GM19035 (cell line): ENCODE measurements around the gene GPR157.
A peak's percentile ranks its signal among the peaks of the same experiment; 100 is the strongest.
"Not testable (repeated sequence)": the region's sequence is repeated elsewhere in the genome, so short reads cannot be mapped to it uniquely, and the experiment has no call there.

Source experiments
- ATAC-seq: cut with Tn5 transposase; IDR thresholded peaks from one replicate; pipeline ENCODE4 v1.9.1; 2021; ENCODE audit not compliant: unreplicated experiment

Gene GPR157

GRCh38 chr1:9120312-9120958 lies 8.5 kb downstream of the GPR157 start:
- ATAC-seq = no peak

DNA sequence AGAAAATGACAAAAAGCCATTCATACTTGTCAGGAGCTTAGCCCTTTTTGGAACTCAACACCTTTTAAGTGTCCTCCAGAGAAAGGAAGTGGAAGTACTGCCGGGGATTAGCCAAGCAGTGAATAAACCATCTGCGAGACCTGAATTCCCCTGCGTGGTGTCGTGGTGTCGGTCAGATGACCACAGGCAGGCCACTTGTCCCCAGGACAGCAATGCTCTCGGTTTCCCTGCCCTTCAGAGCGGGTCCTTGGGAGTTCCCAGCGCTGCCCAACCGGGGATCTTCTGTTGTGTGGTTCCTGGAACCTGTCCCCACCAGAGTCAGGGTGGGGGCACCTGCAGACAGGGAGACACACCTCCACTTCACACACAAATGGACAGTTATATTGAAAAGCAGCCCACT lies 9.2 kb downstream of the GPR157 start:
- ATAC-seq = peak; percentile 40

DNA sequence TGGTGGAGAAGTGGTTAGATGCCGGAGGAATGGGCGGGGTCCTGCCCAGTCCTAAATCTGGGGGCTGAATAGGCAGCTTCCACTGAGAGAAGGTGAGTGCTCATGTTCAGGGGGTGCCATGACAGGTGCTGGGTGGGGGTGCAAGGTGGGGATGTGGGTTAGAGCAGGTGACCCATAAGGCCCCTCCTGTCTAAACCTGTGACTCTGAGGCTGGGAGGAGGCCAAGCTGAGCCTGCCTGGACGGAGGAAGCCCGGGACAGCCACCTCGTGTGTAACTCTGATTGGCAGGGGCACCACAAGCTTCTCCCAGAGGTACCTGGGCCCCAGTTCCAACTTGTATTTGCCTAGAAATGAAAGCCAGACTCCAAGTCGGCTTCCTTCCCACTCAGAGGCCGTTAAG lies 10.7 kb downstream of the GPR157 start:
- ATAC-seq = no peak

DNA sequence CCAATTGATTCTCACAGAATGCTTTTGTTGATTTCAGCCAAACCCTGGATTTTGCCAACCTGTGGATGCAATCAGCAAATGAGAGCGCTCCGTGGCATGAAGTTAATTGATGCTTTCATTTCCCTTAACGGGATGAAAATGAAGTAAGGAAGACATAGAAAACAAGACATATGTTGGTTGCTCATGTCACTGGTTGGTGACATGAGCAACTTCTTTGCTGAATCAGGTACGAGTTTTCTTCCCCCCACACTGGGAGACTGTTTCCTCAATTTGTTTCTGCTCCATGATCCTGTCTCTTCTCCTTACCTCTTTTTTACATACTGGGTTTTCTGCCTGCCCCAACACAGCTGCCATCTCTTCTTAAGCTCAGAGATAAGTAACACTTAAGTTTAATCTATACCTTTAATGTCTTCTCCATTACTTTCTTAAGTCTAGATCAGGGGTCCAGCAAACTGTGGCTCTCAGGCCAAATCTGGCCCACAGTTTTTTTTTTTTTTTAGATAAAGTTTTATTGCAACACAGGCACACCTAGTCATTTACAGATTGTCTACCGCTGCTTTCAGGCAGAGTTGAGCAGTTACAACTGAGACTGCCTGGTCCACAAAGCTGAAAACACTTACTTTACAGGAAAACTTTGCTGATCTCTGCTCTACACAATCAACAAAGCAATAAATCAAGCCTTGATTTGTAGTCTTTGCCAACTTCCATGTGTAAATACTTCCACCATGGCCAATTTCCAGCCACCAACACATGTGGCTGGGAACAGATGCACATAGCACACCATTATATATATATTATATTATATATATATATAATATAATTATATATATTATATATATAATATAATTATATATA lies 13.3 kb downstream of the GPR157 start:
- ATAC-seq = no peak

GRCh38 chr1:9112961-9113880 lies 15.7 kb downstream of the GPR157 start:
- ATAC-seq = no peak

GRCh38 chr1:9111957-9112356 lies 16.9 kb downstream of the GPR157 start:
- ATAC-seq = no peak

GRCh38 chr1:9111357-9111691 lies 17.6 kb downstream of the GPR157 start:
- ATAC-seq = no peak

DNA sequence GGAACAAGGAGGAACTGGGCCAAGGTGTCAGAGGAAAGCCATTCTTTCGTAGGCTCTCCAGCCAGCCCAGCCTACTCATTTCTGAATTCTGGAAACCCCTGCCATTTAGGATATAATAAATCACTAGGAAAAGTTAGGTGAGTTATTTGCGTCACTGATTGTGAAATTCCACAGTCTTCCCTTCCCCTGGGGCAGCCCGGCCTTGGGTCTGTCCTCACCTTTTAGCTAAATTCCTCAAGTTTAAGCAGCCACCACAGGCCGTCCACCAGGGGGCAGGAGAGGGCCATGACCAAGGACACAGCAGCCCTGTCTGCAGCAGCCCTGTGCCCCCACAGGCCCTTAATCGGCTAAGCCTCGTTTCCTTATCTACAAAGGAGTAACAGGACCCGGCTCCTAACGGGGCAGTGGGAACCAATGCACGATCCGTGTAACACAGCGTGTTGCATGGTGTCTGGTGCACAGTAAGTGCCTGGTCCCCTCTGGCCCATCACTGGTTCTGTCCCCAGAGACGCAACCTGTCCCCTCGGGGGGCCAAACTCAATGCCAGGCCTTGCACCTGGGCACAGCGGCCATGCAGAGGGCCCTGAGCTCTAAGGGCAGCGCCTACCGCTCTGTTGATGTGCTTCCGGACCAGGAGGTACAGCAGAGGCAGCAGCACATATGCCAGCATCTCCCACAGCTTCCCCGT lies 18.1 kb downstream of the GPR157 start:
- ATAC-seq = no peak

- ATAC-seq = no peak
These were observed 20.7 kb downstream of the GPR157 start for GRCh38 chr1:9108056-9108665.

DNA sequence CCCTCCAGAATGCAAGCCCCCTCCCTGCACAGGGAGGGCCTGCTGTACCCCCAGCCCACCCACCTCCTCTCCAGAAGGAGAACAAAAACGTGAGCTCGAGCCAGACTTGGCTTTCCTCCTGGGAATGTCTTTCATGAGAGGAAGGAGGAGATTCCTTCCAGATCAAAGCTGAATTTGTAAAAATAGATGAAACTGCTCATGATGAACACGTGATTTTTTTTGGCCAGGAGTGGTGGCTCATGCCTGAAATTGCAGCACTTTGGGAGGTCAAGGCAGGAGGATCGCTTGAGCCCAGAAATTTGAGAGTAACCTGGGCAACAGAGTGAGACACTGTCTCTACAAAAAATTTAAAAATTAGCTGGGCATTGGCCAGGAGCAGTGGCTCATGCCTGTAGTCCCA lies 21.8 kb downstream of the GPR157 start:
- no peak for ATAC-seq

GRCh38 chr1:9106286-9106685 lies 22.6 kb downstream of the GPR157 start:
- no peak for ATAC-seq

GRCh38 chr1:9105336-9105867 lies 23.5 kb downstream of the GPR157 start:
- no peak for ATAC-seq

DNA sequence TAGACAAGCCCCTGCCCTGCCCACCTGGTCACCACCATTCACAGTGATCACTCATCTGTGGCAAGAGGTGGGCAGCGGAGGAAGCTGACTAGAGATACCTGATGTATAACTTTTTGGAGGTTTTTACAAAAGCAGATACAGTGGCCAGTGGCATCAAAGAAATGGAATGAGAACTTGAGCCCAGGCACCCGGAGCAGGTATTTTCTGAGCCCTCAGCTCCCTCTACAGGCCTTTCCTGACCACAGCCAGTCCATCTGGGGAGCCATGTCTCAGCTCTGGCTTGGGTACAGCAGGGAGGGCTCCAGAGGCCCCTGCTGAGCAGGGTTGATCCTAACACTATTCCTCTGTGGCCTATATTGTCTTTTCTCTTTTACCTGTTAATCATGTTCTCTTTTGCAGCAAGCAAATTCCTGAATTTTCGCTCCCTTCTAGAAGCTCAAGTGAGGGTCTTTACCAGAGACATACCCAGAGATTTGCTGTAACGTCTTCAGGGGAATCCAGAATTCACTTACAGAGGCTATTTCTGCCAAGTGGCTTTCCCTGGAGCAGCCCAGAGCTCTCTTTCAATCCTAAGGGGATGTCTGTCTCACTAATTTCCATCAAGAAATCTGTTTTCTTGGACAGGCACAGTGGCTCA lies 27.3 kb downstream of the GPR157 start:
- no peak for ATAC-seq

DNA sequence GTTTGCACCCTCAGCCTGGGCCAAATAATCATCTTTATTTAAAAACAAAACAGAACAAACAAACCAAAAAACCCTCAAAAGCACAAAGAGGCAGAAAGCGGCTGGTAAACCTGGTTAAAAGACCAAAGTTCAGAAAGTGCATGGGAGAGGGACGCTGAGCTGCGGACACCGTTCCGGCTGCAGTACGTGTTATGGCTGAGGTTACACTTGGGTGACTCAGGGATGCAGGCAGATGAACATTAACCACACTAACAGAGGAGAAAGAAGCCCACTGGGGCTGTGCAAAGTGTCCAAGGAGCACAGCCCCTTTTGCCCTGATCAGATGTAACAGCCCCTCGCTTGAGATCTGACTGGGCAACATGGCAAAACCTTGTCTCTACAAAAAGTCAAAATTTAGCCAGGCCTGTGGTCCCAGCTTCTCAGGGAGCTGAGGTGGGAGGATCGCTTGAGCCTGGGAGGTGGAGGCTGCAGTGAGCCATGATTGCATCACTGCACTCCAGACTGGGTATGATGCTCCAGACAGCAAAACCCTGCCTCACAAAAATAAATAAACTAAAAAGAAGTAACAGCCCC lies 28.3 kb downstream of the GPR157 start:
- ATAC-seq = no peak

GRCh38 chr1:9099555-9099954 lies 29.3 kb downstream of the GPR157 start:
- no peak for ATAC-seq

GRCh38 chr1:9097947-9098705 lies 30.8 kb downstream of the GPR157 start:
- no peak for ATAC-seq

- no peak for ATAC-seq
These were observed 33.1 kb downstream of the GPR157 start for GRCh38 chr1:9095818-9096217.

DNA sequence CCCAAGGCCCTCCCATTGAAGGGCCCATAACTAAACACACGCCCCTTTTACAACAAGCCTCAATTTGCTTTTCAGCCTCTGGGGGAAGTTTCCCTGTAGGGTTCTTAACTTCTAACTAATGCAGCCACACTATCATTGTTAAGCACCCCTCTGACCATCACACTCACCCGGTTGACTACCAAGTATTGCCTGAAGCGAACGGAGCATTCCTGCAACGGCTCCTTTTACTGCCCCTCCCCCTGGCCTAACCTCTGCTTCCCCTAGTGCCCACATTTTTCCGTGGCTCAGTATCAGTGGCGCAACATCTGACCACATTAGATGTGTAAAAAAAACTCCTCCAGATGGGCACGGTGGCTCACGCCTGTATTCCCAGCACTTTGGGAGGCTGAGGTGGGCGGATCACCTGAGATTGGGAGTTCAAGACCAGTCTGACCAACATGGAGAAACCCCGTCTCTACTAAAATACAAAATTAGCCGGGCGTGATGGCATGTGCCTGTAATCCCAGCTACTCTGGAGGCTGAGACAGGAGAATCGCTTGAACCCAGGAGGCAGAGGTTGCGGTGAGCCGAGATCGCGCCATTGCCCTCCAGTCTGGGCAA lies 34.8 kb downstream of the GPR157 start:
- not testable (repeated sequence) for ATAC-seq
